Activated T-cell treated with anti-CD3 and anti-CD28 coated beads for 4 hours (primary cell): ENCODE data around the gene ENO2.
"Not testable (repeated sequence)": the region's sequence is repeated elsewhere in the genome, so short reads cannot be mapped to it uniquely, and the experiment has no call there.

Experiments used
- DNase-seq: peaks from one replicate; pipeline ENCODE4 v3.0.0-alpha.2; 2020

ENO2 gene

DNA sequence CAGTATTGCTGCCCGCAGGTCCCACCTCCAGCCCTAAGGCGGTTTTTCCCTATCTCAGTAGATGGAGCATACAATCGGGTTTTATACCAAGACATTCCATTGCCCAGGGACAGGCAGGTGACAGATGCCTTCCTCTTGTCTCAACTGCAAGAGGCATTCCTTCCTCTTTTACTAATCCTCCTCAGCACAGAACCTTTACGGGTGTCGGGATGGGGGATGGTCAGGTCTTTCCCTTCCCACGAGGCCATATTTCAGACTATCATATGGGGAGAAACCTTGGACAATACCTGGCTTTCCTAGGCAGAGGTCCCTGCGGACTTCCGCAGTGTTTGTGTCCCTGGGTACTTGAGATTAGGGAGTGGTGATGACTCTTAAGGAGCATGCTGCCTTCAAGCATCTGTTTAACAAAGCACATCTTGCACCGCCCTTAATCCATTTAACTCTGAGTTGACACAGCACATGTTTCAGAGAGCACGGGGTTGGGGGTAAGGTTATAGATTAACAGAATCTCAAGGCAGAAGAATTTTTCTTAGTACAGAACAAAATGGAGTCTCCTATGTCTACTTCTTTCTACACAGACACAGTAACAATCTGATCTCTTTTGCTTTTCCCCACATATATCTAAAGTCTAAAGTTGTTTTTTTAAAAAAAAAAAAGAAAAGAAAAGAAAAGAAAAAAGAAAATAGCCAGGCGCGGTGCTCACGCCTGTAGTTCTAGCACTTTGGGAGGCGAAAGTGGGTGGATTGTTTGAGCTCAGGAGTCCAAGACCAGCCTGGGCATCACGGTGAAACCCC lies 28.0 kb upstream of the ENO2 start:
- DNase-seq = not testable (repeated sequence)

DNA sequence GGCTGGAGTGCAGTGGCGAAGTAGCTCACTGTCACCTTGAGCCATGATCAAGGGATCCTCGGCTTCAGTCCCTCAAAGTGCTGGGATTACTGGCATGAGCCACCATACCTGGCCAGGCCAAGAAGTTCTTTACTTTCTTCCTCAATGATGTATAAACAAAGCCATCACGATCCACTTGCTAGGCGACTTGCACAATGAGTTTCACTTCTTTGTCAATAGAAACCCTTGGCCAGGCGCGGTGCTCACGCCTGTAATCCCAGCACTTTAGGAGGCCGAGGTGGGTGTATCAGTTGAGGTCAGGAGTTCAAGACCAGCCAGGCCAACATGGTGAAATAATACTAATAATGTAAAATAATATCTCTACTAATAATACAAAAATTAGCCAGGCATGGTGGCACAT lies 26.9 kb upstream of the ENO2 start:
- no peak for DNase-seq

DNA sequence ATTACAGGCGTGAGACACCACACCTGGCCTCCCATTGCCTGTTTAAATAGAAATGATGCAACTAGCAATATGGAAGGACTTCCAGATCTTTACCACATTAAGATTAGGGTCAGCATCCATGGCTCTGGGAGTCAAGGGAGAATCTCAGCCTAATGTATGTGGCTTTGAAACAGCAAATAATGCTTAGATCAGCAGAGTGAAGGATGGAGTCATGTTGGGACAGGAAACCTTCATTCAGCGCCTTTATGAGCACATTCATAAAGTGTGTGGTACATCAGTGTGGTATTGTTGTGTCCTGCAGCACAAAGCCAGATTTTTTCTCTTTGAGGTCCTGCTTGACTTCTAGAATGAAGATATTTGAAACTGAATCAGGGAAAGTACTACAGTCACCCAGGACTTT lies 26.0 kb upstream of the ENO2 start:
- no peak for DNase-seq

GRCh38 chr12:6888794-6889193 lies 25.6 kb upstream of the ENO2 start:
- not testable (repeated sequence) for DNase-seq

DNA sequence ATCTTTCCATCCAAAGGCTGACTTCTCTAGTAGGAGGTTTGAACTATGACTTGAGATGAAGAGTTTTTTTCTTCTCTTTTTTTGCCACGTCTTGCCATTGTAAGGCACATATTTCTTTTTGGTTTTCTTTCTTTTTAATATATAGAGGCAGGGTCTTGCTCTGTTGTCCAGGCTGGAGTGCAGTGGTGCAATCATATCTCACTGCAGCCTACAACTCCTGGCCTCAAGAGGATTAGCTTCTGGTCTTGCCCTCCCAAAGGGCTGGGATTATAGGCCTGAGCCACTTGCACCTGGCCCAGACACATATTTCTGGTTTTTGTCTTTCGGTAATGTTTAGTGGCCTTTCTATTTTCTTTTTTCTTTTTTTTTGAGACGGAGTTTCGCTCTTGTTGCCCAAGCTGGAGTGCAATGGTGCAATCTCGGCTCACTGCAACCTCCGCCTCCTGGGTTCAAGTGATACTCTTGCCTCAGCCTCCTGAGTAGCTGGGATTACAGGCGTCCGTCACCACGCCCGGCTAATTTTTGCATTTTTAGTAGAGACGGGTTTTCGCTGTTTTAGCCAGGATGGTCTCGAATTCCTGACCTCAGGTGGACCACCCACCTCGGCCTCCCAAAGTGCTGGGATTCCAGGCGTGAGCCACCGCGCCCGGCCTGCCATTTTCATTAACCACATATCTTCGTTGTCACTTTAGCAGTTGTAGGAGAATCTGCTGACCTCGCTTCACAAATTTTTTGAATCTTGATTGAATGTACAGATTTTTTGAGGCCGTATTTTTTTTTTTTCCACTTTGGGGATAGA lies 24.4 kb upstream of the ENO2 start:
- DNase-seq = not testable (repeated sequence)

GRCh38 chr12:6890789-6891645 lies 23.4 kb upstream of the ENO2 start:
- DNase-seq = peak; percentile 97

GRCh38 chr12:6891646-6892001 lies 22.8 kb upstream of the ENO2 start:
- no peak for DNase-seq

DNA sequence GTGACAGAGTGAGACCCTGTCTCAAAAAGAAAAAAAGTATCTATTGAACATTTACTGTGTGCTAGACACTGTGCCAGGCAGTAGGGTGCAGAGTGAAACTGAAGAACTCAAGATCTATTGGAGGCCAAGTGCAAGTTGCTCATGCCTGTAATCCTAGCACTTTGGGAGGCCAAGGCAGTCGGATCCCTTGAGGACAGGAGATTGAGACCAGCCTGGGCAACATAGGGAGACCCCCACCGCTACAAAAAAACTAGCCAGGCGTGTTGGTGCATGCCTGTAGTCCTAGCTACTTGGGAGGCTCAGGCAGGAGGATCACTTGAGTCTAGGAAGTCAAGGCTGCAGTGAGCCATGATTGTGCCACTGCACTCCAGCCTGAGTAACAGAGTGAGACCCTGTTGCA lies 21.7 kb upstream of the ENO2 start:
- DNase-seq = not testable (repeated sequence)

DNA sequence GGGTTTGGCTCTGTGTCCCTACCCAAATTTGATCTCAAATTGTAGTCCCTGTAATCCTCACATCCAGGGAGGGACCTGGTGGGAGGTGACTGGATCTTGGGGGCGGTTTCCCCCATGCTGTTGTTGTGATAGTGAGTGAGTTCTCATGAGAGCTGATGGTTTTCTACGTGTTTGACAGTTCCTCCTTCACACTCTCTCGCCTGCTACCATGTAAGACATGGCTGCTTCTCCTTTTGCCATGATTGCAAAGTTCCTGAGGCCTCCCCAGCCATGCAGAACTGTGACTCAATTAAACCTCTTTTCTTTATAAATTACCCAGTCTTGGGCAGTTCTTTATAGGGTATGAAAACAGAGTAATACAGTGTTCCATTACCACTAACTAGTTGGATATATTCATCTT lies 20.1 kb upstream of the ENO2 start:
- no peak for DNase-seq

DNA sequence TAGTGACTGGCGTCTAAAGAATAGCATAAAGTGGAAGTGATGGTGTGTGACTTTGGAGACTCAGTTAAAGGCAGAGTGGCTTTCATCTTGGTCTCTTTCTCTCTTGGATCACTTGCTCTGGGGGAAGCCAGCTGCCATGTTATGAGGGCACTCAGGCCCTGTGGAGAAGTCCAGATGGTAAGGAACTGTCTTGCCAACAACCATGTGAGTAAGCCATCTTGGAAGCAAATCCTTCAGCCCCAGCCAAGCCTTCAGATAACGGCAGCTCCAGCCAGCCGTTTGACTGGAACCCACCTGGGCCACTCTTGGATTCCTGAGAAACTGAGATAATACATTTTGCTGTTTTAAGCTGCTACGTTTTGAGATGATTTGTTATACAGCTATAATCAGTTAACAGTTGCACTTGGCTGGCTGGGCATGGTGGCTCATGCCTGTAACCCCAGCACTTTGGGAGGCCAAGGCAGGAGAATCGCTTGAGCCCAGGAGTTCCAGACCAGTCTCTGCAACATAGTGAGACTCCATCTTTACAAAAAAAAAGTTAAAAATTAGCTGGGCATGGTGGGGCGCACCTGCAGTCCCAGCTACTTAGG lies 17.4 kb upstream of the ENO2 start:
- no peak for DNase-seq

GRCh38 chr12:6899427-6899826 lies 15.0 kb upstream of the ENO2 start:
- no peak for DNase-seq

DNA sequence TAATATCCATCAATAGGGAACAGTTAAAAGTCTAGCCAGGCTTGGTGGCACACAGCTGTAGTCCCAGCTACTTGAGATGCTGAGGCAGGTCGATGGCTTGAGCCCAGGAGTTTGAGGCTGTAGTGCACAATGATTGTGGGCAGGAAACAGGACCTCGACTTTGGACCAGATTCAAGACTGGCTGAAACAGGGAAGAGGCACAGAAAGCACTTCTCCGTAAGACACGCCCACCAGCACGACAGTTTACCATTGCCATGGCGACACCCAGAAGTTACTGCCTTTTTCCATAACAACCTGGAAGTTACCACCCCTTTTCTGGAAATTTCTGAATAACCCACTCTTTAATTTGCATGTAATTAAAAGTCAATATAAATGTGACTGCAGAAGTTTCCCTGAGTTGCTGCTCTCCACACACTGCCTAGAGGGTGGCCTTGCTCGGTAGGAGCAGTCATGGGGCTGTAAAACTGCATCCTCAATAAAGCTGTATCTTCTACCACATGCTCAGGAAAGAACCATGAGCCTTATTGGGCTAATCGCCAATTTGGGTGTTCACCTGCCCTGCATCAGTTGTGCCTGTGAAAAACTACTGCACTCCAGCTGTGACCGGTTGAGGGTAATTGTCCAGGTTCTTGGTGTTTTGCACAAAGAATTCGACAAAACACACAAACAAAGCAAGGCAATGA lies 14.4 kb upstream of the ENO2 start:
- no peak for DNase-seq

- DNase-seq = no peak
Measured at GRCh38 chr12:6902448-6902847, 11.9 kb upstream of the ENO2 start.

GRCh38 chr12:6903722-6904121 lies 10.7 kb upstream of the ENO2 start:
- DNase-seq = no peak

DNA sequence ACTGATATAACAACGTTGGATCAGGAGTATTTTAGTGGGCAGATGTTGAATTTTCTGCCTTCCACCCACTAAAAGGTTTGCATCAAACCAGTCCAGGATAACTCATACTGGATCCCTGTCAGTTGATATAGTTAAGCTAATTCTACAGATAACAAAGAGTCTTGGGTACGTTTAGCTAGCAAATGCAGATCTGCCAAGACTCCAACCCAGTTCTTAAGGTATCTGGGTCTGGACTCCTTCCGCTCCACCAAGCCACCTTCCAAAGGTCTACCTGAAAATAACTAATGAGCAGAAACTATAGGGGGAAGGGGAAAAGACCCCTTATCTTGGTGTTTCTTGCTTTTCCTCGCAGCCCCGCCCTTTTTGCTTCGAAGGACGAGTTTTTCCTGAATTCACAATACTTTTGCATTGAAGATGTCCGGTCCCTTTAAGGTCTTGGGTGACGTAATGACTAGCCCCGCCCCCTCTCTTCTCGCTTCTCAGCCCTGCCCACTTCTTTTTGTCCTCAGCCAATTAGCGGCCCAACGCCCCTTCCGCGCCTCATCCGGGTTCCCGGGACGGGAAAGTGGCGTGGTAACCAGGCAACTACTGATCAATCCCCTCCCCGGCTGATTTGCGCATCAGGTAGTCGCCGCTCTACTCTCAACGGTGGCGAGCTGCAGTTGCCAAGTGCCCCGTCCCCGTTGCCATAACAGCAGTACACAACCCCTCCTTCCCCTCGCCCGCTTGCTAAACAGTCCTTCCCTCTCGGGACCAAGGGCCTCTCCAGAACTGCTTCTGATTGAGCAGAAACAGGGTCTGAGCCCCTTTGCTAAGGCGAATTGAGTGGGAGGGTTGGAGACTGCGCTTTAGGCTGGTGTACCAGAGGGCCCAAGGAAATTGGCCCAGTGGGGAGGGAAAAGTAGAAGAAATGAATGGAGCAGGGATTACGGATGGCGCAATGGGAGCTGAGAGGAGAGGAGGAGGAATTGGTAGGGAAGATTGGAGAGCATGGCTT lies 9.8 kb upstream of the ENO2 start, which contains the start of gene LRRC23:
LRRC23 (plus strand) TSS at position 543 of the 997 bp plus-strand sequence. CDS start 812 bp downstream, outside the sequence.
- DNase-seq = peak; percentile 95

GRCh38 chr12:6905414-6906040 lies 8.9 kb upstream of the ENO2 start:
- DNase-seq = no peak

GRCh38 chr12:6908141-6908540 lies 6.2 kb upstream of the ENO2 start:
- DNase-seq = not testable (repeated sequence)

GRCh38 chr12:6909421-6910145 lies 4.8 kb upstream of the ENO2 start:
- no peak for DNase-seq

- DNase-seq = no peak
Measured at GRCh38 chr12:6912164-6912935, 2.0 kb upstream of the ENO2 start.
